ENCODE data around the gene PAXX. TPM values are rescaled to one million over a fixed set of nuclear protein-coding genes. Genes with fewer than 3 reads are reported as not detected.

Gene PAXX
- polyA plus RNA-seq, 12 donors, result 15.5 to 51.6 (median 19.6) TPM; not detected in 1

DNA sequence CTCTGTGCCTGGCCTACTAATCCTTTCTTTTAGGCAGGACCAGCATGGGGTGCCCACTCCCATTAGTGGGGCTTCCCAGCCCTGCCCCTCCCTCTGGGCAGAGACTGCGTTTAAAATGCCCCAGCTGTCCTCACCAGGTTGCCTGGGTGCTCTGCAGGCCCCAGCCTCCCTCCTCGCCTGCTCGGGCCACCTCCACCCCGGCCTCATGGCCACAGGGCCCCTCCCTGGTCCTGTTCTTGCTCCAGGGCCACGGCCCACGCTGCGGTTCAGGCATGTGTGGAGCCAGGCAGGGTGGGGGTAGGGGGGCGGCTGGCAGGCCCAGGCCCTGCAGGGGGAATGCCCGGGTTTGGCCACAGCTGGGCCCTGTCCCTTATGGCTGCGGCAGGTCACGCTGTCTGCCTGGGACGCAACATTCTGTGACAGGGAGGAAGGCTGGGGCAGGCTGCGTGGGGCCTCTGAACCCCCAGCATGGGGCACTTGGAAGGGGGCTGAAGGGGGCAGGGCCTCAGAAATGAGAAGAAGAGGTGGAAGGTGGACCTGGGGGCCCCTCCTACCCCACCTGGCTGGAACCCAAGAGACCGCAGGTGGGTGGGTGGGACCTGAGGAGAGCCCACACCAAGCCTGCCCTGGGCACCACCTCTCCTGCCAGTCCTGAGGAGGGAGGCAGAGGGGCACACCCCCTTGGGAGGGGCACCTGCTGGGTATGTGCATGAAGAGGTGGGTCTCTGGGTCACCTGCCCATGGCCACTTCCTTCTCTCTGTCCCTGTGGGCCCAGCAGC, 40.5 kb upstream of the PAXX start, which contains the start of gene LCN12:
Gene LCN12 (plus strand): TSS at position 733 of the 780 bp plus-strand sequence. CDS start 55 bp downstream, outside the sequence.
- DNase-seq, result no peak

DNA sequence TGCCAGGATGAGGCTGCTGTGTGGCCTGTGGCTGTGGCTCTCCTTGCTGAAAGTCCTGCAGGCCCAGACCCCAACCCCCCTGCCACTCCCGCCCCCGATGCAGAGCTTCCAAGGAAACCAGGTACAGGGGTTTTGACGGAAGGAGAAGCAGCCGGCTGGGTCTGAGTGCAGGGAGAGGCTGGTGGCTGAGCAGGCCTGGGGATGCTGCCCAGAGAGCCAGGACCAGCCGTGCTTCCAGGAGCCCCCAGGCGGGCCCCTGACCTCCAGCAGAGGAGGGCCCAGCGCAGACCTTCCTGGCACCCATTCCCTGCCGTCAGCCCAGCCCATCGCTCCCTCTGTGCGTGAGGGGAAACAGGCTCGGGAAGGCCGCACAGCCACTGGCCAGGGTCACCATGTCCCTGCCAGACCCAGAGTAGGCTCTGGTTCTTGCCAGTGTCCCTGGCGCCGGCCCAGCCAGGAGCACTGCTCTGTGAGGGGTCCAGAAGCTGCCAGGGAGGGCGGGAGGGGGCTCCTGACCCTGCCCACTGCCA, 39.8 kb upstream of the PAXX start:
- no peak for DNase-seq

DNA sequence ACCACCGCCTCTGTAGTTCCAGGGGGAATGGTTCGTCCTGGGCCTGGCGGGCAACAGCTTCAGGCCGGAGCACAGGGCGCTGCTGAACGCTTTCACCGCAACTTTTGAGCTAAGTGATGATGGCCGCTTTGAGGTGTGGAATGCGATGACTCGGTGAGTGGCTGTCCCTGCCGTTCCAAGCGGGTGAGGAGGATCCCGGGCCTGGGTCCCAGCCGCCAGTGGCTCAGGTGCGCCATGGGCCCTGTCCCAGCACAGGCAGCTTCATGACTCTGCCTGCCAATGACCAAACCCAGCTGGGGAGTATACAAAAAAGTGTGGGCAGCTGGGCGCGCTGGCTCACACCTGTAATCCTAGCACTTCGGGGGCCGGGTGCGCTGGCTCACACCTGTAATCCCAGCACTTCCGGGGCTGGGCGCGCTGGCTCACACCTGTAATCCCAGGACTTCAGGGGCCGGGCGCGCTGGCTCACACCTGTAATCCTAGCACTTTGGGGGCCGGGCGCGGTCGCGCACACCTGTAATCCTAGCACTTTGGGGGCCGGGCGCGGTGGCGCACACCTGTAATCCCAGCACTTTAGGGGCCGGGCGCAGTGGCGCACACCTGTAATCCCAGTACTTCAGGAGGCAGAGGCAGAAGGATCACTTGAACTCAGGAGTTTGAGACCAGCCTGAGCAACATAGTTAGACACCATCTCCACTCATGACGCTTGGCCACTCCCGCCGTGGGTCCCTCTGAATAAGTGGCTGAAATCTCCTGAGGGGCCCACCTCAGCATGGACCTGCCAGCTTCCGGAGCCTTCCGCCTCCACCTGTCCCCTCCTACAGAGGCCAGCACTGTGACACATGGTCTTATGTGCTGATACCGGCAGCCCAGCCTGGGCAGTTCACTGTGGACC, 39.1 kb upstream of the PAXX start:
- no peak for DNase-seq

DNA sequence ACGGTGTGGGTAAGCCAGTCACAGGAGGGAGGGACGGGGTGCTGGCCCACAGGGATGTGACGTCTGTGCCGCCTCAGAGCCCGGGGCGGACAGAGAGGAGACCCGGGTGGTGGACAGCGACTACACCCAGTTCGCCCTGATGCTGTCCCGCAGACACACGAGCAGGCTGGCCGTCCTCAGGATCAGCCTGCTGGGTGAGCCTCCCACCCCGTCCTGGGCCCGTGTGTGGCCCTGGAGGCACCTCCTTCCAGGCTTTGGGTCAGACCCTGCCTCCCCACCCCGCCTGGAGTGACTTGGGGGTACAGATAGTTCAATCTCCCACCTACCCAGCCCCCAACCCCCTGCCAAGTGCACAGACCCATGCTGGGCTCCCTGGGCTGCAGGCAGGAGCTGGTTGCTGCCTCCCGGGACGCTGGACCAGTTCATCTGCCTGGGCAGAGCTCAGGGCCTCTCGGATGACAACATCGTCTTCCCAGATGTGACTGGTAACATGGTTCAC, 38.4 kb upstream of the PAXX start:
- no peak for DNase-seq

DNA sequence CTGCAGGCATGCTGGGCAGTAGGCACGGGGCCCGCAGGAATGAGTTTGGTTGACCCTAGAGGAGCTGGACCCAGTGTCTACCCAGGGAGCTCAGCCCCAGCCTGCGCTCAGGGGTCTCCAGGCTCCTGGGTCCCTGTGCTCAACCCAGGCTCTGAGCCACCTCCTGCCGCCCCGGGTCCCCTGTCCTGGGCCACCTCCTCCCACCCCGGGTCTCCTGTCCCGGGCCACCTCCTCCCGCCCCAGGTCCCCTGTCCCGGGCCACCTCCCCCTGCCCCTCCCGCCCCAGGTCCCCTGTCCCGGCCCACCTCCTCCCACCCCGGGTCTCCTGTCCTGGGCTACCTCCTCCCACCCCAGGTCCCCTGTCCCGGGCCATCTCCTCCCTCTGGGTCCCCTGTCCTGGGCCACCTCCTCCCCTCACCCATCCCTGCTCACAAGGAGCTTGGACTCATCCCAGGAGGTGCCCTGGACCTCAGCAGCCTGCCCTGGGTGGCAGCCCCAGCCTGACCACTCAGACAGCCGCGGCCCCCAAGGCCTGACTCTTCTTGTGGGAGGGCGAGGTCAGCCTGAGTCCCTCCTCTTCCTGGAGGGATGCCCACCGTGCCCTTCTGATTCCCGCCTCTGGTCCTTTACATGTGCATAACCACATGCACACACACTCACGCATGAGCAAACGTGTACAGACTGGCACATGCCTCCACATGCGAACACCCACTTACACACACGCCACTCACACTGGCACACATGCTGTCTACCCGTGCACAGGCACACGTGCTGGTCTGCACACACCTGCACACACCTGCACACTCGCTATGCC, 37.7 kb upstream of the PAXX start:
- DNase-seq, result no peak

DNA sequence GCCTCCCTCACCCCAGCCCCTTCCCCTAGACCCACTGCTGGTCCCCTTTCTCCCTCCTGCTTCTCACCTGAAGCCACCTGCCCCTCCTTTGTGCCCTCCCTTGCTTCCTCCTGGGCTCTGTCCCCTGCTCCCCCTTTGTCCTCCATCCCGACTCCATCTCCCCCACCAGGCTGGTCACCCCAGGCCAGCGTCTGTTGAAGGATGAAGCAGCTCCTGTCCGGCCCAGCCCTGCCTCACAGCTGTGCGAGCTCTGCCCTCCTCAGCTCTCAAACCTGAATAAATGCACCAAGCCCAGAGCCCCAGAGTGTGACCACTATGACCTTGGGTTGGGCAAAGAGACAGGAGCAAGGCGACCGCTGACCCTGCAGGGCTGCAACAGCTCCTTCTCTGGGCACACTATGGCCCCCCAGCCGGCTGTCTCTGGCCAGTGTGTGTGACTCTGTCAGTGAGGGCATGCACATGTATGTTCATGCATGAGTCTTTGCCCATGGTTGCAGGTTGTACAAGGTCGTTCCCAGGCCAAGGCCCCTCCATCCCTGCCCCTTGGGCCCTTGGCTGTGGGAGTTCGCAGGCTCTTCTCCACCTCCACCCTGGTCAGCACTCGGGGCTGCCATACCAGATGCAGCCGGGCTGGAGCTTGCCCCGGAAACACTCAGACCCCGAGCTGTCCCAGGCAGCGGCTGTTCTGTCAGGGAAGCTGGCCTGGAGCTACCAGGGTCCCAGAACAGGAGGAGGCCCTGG, 36.9 kb upstream of the PAXX start:
- no peak for DNase-seq

DNA sequence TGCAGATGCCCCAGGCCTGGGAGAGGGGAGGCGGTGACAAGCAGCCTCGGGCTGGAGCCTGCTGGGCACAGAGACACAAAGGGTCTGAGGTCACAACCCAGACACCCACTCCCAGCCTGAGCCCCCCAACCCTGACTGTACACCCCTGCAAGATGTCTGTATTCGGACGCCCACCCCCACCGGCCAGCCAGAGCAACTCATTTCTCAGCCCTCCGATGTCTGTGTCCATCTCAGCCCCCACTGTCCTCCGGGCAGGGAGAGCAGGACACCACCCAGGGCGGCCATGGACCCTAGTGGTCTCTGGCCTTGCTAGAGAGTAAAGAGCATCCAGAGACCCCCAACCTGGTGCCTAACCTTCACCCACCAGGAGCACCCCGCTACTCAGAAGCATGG, 36.3 kb upstream of the PAXX start:
- DNase-seq, result no peak

DNA sequence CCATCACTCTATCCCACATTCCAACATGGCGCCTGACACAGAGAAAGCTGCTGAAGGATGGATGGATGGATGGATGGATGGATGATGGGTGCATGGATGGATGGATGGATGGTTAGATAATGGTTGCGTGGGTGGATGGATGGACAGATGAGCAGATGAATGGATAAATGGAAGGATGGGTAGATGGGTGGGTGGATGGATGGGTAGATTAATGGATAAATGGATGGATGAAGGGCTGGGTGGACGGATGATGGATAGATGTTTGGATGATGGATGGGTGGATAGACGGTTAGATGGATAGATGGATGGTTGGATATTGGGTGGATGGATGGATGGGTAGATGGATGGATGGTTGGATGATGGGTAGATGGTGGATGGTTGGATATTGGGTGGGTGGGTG, 35.6 kb upstream of the PAXX start:
- no peak for DNase-seq

DNA sequence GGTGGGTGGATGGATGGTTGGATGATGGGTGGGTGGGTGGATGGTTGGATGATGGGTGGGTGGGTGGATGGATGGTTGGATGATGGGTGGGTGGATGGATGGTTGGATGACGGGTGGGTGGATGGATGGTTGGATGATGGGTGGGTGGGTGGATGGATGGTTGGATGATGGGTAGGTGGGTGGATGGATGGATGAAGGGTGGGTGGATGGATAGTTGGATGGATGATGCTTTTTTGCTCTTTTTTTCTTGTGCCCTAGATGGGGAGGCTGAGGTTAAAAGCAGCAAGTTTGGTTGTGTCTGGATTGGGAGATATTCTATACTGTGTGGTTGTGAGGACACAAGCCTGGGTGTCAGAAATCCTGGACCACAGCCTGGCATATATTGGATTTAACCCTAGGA, 34.8 kb upstream of the PAXX start:
- DNase-seq, result no peak

DNA sequence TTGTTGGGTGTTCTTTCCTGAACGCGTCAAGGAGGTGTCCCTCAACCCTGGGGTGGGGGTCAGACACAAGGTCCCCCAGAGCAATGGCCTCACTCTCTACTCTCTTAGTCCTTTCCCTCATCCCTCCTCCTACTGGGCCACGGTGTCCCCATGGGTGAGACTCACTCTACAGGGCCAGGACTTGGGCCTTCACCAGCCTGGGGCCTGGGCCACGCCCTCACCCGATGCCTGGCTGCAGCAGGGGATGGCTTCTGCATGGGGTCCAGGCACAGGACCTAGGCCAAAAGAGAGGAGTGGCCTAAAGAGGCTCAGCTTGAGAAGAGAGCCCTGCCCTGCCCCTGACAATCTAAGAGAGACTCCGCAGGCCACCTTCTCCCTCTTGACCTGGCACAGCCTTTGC, 34.3 kb upstream of the PAXX start:
- no peak for DNase-seq

DNA sequence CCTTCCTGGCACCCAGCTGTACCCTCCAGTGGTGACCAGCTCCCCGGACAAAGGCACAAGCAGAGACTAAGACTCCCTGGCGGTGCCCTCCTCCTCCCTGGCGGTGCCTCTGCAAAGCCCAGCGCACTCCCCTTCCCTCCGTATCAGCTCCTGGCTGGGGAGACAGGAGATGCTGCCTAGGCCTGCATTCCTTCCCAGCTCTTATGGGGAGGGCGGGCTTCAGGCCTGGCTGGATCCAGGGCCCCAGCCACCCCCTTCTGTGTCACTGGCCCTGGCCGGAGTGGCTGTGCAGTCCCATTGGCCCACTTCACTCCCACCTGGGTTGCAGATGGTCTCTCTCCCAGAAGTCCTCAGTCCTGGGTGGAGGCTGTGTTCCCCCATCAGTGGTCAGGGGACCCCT, 33.7 kb upstream of the PAXX start:
- no peak for DNase-seq

DNA sequence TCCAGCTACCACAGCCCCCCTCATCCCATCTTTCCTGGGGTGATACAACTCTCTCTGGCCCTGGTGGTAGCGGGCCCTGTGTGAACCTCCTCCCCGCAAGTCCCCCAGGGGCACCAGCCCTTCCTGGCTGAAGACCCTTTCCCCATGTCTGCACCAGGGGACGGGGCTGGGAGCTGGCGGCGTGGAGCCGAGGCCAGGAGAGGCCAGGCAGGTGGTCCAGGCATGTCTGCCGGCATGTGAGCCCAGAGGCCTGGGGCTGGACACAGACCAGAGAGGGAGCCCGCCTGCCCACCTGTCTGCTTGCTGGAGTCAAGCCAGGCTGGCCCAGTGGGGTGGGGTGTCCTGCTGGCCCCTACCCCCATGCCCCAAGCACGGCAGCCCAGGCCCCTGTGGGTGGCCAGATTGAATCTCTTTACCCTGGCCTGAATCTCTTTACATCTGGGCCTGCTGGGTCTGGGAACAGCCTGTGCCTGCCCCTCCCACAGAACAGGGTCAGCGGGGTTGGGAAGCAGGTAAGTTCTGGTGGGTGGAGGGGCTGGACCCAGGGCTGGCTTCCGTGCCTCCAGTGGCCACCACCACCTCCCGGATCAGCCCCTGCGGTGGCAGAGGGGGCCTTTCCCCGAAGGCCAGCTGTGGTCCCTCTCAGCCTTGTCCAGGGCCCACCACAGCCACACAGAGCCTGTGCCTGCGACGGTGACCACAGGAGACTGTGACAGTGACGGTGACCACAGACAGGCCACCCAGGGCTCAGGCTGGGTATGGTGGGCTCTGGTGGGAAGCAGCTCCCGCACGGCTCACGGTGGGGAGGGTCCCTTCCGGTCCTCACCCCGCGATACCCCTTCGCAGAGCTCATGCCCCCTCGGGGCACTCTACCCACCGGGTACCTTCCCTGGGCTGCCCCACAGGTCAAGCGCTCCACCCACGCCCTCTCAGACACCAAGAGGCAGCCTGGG, 33.0 kb upstream of the PAXX start:
- no peak for DNase-seq

DNA sequence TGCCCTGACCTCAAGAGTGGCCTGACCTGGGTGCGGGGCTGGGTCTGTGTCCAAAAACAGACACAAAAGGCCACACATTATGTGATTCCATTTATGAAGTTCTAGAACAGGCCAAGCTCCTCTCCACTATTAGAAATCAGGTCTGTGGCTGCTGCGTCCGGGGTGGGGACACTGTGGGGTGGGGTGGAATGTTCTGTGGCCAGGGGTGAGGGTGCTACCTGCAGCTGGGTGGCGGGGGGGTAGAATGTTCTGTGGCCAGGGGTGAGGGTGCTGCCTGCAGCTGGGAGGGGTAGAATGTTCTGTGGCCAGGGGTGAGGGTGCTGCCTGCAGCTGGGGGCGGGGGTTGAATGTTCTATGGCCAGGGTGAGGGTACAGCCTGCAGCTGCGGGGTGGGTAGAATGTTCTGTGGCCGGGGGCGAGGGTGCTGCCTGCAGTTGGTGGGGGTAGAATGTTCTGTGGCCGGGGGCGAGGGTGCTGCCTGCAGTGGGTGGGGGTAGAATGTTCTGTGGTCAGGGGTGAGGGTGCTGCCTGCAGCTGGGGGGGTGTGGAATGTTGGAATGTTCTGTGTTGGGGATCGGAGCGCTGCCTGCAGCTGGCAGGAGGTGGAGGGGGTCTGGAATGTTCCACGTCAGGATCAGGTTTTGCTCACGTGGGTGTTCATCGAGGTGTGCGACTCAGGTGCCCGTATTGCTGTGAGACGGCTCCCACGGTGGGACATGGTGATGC, 31.8 kb upstream of the PAXX start:
- no peak for DNase-seq

DNA sequence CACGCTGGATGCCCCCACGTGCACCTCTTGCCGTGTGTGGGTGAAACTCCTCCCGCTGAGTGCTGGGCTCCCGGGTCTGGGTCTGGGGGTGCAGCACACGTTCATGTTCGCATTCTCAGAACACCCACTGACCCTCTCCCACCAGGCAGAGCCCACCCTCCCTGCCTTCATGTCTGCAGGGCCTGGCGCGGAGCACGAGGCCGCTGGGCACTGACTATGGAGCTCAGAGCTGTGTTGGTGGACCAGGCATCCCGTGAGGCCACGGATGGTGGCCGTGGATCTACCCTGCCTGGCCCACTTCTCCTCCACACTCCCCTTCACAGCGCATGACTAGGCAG, 31.3 kb upstream of the PAXX start:
- DNase-seq, result no peak

DNA sequence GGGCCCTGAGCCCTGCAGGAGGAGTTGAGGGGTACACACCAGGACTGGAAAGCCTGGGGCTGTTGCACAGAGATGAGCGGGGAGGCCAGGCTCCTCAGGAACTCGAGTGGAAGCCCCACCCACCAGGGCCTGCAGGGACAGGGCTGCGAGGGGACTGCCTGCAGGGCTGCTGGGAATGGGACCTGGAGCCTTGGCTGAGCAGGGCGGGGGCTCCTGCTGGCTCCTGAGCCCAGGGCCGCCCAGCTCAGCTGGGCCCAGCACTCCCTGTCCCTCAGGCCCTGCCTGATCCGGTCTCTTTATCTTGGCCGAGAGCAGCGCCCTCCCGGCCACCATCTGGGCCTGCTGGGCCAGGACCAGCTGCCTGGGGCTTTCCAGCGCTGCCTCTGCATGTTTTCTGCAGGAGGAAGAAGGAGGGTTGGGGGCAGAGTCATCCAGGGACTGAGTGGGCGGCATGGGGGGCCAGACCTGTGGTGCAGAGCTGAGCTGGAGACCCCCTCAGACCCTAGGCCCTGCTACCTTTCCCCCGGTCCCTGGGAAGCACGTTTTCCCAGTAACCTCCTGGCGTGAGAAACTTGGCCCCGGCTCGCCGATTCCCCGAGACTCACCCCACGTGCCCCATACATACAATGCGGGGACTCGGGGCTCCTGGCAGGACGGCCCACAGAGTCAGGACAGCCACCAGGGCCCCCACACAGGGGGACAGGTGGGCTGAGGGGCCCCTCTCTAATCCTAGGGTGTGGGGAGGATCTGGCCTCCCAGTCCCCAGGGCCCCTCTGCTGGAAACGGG, 30.8 kb upstream of the PAXX start:
- no peak for DNase-seq

DNA sequence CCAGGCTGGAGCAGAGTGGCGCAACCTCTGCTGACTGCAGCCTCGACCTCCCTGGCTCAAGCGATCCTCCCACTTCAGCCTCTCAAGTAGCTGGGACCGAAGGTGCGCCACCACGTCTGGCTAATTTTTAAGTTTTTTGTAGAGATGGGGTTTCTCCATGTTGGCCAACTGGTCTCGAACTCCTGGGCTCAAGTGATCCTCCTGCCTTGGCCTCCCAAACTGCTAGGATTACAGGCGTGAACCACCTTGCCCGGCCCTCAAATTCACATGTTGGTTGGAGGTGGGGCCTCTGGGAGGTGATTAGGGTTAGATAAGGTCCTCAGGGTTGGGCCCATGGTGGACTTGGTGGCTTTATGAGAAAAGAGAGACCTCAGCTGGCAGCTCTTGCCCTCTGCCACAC, 30.1 kb upstream of the PAXX start:
- no peak for DNase-seq

DNA sequence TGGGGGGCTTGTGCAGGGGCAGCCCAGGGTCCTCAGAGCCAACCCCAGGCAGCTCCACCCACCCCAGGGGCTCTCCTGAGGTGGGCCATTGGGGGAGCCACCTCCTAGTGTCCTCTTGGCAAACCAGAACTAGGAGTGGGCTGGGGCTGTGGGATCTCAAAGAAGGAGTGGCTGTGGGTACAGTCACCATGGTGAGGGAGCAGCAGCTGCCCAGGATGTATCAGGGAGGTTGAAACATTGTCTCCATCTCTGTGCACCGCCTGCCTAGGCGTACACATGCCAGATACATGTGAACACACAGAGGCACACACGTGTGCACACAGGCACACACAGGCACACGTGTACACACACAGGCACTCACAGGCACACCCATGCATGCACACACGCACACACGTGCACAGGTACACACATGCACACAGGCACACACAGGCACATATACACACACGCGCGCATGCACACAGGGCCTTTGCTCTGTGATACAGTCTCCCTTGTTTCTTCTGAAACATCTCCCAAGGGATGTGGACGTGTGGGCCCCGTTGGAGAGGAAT, 29.4 kb upstream of the PAXX start:
- DNase-seq, result no peak

DNA sequence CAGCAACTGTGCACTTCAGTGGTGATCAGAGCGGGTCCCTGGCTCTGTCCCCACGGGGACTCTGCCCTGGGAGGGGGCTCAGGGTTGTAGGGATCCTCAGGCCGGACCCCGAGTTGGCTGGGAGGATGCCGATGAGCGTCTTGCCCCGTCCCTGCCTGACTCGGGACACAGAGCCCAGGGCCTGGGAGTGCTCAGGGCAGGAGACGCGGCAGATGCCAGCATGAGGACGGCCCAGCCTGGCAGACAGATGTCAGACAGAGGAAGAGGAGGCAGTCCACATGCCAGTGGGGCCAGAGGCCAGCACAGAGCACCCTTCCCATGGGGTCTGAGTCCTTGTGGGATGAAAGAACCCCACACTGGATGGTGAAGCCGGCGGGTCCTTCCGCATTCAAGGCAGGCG, 28.9 kb upstream of the PAXX start:
- DNase-seq, result no peak

Data from muscle of arm (tissue), 12 donors.